HEK293 (cell line): ENCODE measurements around the gene LASP1.

Source experiments
- ELK4 ChIP-seq: IDR thresholded peaks from 2 replicates; pipeline ENCODE4 v1.6.1; 2011; ENCODE audit warnings: mild to moderate bottlenecking, low read depth, low read length, borderline replicate concordance
- KLF9 ChIP-seq: fragments of 450-650 bp; formaldehyde crosslinking; IDR thresholded peaks from 2 replicates; pipeline ENCODE4 v1.5.1; 2016; ENCODE audit warnings: missing biosample characterization, missing genetic modification characterization, low read depth
- MYNN ChIP-seq: fragments of 450-650 bp; formaldehyde crosslinking; IDR thresholded peaks from 2 replicates; pipeline ENCODE4 v1.5.1; 2016; ENCODE audit warnings: missing biosample characterization, missing genetic modification characterization, borderline replicate concordance
- OVOL3 ChIP-seq: fragments of 450-650 bp; formaldehyde crosslinking; IDR thresholded peaks from 2 replicates; pipeline ENCODE4 v1.5.1; 2016; ENCODE audit warnings: missing biosample characterization, missing genetic modification characterization
- PBX3 ChIP-seq: sonication (generic); formaldehyde crosslinking; IDR thresholded peaks from 2 replicates; pipeline ENCODE4 v1.8.1; 2022; ENCODE audit warnings: mild to moderate bottlenecking, moderate library complexity, missing genetic modification reagents
- PRDM4 ChIP-seq: fragments of 450-650 bp; formaldehyde crosslinking; IDR thresholded peaks from 2 replicates; pipeline ENCODE4 v1.5.1; 2017; ENCODE audit warnings: missing biosample characterization, missing genetic modification characterization
- REST ChIP-seq: fragments of 450-650 bp; formaldehyde crosslinking; IDR thresholded peaks from 2 replicates; pipeline ENCODE4 v1.5.1; 2016; ENCODE audit warnings: missing biosample characterization, missing genetic modification characterization
- SCRT1 ChIP-seq: fragments of 450-650 bp; formaldehyde crosslinking; IDR thresholded peaks from 2 replicates; pipeline ENCODE4 v1.5.1; 2016; ENCODE audit warnings: missing biosample characterization, missing genetic modification characterization, borderline replicate concordance
- TRIM28 ChIP-seq: IDR thresholded peaks from 2 replicates; pipeline ENCODE4 v1.6.1; 2011; ENCODE audit warnings: low read length, control low read depth, borderline replicate concordance
- ZBTB44 ChIP-seq: fragments of 450-650 bp; IDR thresholded peaks from 2 replicates; pipeline ENCODE4 v1.5.1; 2018; ENCODE audit warnings: missing biosample characterization, mild to moderate bottlenecking, missing genetic modification characterization
- ZBTB48 ChIP-seq: fragments of 450-650 bp; formaldehyde crosslinking; IDR thresholded peaks from 2 replicates; pipeline ENCODE4 v1.5.1; 2016; ENCODE audit warnings: missing biosample characterization, missing genetic modification characterization
- ZNF132 ChIP-seq: fragments of 450-650 bp; formaldehyde crosslinking; IDR thresholded peaks from 2 replicates; pipeline ENCODE4 v1.5.1; 2017; ENCODE audit warnings: missing biosample characterization, missing genetic modification characterization, borderline replicate concordance
- ZNF175 ChIP-seq: fragments of 450-650 bp; formaldehyde crosslinking; IDR thresholded peaks from 2 replicates; pipeline ENCODE4 v1.5.1; 2016; ENCODE audit warnings: missing biosample characterization, missing genetic modification characterization
- ZNF23 ChIP-seq: fragments of 450-650 bp; formaldehyde crosslinking; IDR thresholded peaks from 2 replicates; pipeline ENCODE4 v1.5.1; 2016; ENCODE audit warnings: missing biosample characterization, missing genetic modification characterization, borderline replicate concordance
- ZNF248 ChIP-seq: fragments of 450-650 bp; formaldehyde crosslinking; IDR thresholded peaks from 2 replicates; pipeline ENCODE4 v1.5.1; 2017; ENCODE audit warnings: missing biosample characterization, missing genetic modification characterization
- ZNF398 ChIP-seq: fragments of 450-650 bp; formaldehyde crosslinking; IDR thresholded peaks from 2 replicates; pipeline ENCODE4 v1.5.1; 2017; ENCODE audit warnings: missing biosample characterization, missing genetic modification characterization
- ZNF423 ChIP-seq: fragments of 450-650 bp; formaldehyde crosslinking; IDR thresholded peaks from 2 replicates; pipeline ENCODE4 v1.5.1; 2016; ENCODE audit warnings: missing biosample characterization, missing genetic modification characterization
- ZNF510 ChIP-seq: fragments of 450-650 bp; formaldehyde crosslinking; IDR thresholded peaks from 2 replicates; pipeline ENCODE4 v1.5.1; 2018; ENCODE audit warnings: mild to moderate bottlenecking, missing genetic modification characterization, missing biosample characterization; ENCODE audit not compliant: insufficient replicate concordance
- ZNF645 ChIP-seq: fragments of 450-650 bp; formaldehyde crosslinking; IDR thresholded peaks from 2 replicates; pipeline ENCODE4; 2016; ENCODE audit warnings: missing biosample characterization, missing genetic modification characterization
- ZNF664 ChIP-seq: fragments of 450-650 bp; formaldehyde crosslinking; IDR thresholded peaks from 2 replicates; pipeline ENCODE4 v1.5.1; 2016; ENCODE audit warnings: missing biosample characterization, missing genetic modification characterization
- ZNF692 ChIP-seq: fragments of 450-650 bp; formaldehyde crosslinking; IDR thresholded peaks from 2 replicates; pipeline ENCODE4 v1.5.1; 2016; ENCODE audit warnings: missing biosample characterization, missing genetic modification characterization
- ZSCAN5A ChIP-seq: fragments of 450-650 bp; formaldehyde crosslinking; IDR thresholded peaks from 2 replicates; pipeline ENCODE4 v1.5.1; 2016; ENCODE audit warnings: missing biosample characterization, missing genetic modification characterization

Gene LASP1

GRCh38 chr17:38867179-38867967 lies 2.5 kb upstream of the LASP1 start (continued):
- TF ChIP-seq ZBTB44 (tag by site-specific recombination) (peak; percentile 65), MYNN (tag by site-specific recombination) (no peak), ZBTB48 (tag by site-specific recombination) (no peak), ZSCAN5A (tag by site-specific recombination) (no peak), REST (tag by site-specific recombination) (no peak), ZNF398 (tag by site-specific recombination) (no peak; the same call in 1 of the 2 replicates), ZNF23 (no peak), ZNF423 (tag by site-specific recombination) (no peak), ZNF175 (tag by site-specific recombination) (no peak), OVOL3 (tag by site-specific recombination) (no peak), ZNF248 (tag by site-specific recombination) (no peak), KLF9 (tag by site-specific recombination) (no peak), ZNF692 (tag by site-specific recombination) (peak; percentile 31; the same call in 1 of the 2 replicates), ZNF510 (tag by site-specific recombination) (no peak), ELK4 (no peak), ZNF132 (no peak), PRDM4 (no peak; the same call in 1 of the 2 replicates), TRIM28 (no peak), ZNF645 (tag by site-specific recombination) (no peak), PBX3 (CRISPR knock-in tag) (no peak), SCRT1 (no peak), ZNF664 (no peak)
